GM12801 (cell line): ENCODE results near the gene TP53BP2.

ENCODE experiments used
- CTCF ChIP-seq: IDR thresholded peaks from one replicate; pipeline ENCODE4 v1.5.1; 2011; ENCODE audit warnings: control low read depth; ENCODE audit not compliant: insufficient read length; ENCODE audit errors: extremely low read depth

Gene TP53BP2

GRCh38 chr1:223820515-223820858, 25.3 kb downstream of the TP53BP2 start:
- no peak for TF ChIP-seq CTCF

- no peak for TF ChIP-seq CTCF
Observed at GRCh38 chr1:223819730-223820514, 25.8 kb downstream of the TP53BP2 start.

GRCh38 chr1:223815865-223816264, 29.9 kb downstream of the TP53BP2 start:
- no peak for TF ChIP-seq CTCF

- no peak for TF ChIP-seq CTCF
Observed at GRCh38 chr1:223815020-223815853, 30.5 kb downstream of the TP53BP2 start.

- no peak for TF ChIP-seq CTCF
Observed at GRCh38 chr1:223813645-223814044, 32.1 kb downstream of the TP53BP2 start.

- TF ChIP-seq CTCF, result no peak
Observed at GRCh38 chr1:223811634-223812101, 34.1 kb downstream of the TP53BP2 start.

- no peak for TF ChIP-seq CTCF
Observed at GRCh38 chr1:223810586-223810985, 35.2 kb downstream of the TP53BP2 start.
